K562 (cell line): Measurements from ENCODE around the gene GART. TPM values are rescaled to one million over a fixed set of nuclear protein-coding genes. Genes with fewer than 3 reads are reported as not detected.

ENCODE experiments used
- ATAC-seq: fragments of 200-7000 bp; cut with Tn5 transposase; 3 replicates; pipeline ENCODE4 v1.9.1; 2020; ENCODE audit warnings: moderate library complexity
- BruUV-seq: library from RNA; stranded (reverse); fragments of 400-500 nt; replicated peaks from 2 replicates; lab custom pipeline; 2021; lab: Mats Ljungman, UMichigan
- CTCF ChIA-PET: fragments of 300-600 bp; formaldehyde crosslinking; extraction: SDS; loops from one replicate; lab custom pipeline; 2021; ENCODE audit warnings: low intra/inter-chr PET ratio; lab: Yijun Ruan, JAX
- POLR2A ChIA-PET: fragments of 300-600, 350-650 bp; sonication (Branson Sonifier 250); formaldehyde crosslinking; extraction: SDS; loops from one replicate; lab custom pipeline; 2021; ENCODE audit warnings: antibody characterized with exemption, inconsistent platforms; lab: Yijun Ruan, JAX
- DNase-seq, 4 experiments: peaks; one replicate each; pipeline versions ENCODE4 v3.0.0 to v3.0.0-alpha.2; 2011 to 2018; ENCODE audit warnings: low spot score in 3 of 4, mixed read lengths in 3 of 4; ENCODE audit errors: extremely low read depth in 1 of 4
- FAIRE-seq: peaks from 2 replicates; lab custom pipeline; 2011; peaks lifted over from hg19 to GRCh38; lab: Jason Lieb, UNC
- H2AFZ ChIP-seq: 2 replicates; pipeline ENCODE4 v1.6.0; 2011; ENCODE audit warnings: low read depth, low read length, control low read depth, inconsistent platforms
- H3K27ac ChIP-seq: fragments of 200-600 bp; 3 replicates; pipeline ENCODE4 v1.8.0; 2011; ENCODE audit warnings: low read depth, mild to moderate bottlenecking, control low read depth, inconsistent platforms, low read length, moderate library complexity, mixed read lengths; ENCODE audit errors: extremely low read depth
- H3K27me3 ChIP-seq, 2 experiments: fragments of 300-600 bp in 1 of 2; 2 replicates in 1 of 2; 3 replicates in 1 of 2; pipeline versions ENCODE4 v1.6.0 to v1.8.0; 2011; ENCODE audit warnings: inconsistent platforms in 2 of 2, low read length in 2 of 2, mild to moderate bottlenecking in 1 of 2, mixed read lengths in 1 of 2, moderate library complexity in 1 of 2; ENCODE audit not compliant: control insufficient read depth in 2 of 2, insufficient read depth in 2 of 2
- H3K36me3 ChIP-seq: fragments of 300-600 bp; 3 replicates; pipeline ENCODE4 v1.8.0; 2011; ENCODE audit warnings: mild to moderate bottlenecking, low read length, inconsistent platforms; ENCODE audit not compliant: control insufficient read depth, insufficient read depth
- H3K4me1 ChIP-seq, 2 experiments: fragments of 200-600 bp in 1 of 2; replicated peaks in 1 of 2; 2 replicates in 1 of 2; 3 replicates in 1 of 2; pipeline versions ENCODE4 v1.5.1 to v1.8.0; 2011; ENCODE audit warnings: inconsistent platforms in 2 of 2, low read length in 2 of 2, mild to moderate bottlenecking in 1 of 2, mixed read lengths in 1 of 2, moderate library complexity in 1 of 2; ENCODE audit not compliant: control insufficient read depth in 2 of 2, insufficient read depth in 2 of 2
- H3K4me2 ChIP-seq: 2 replicates; pipeline ENCODE4 v1.6.1; 2011; ENCODE audit warnings: low read length, control low read depth, inconsistent platforms, mixed read lengths; ENCODE audit not compliant: insufficient read depth
- H3K4me3 ChIP-seq: fragments of 200-600 bp; sonication (generic), shearing (Covaris generic); 2 replicates; pipeline ENCODE4 v1.5.1; 2016; ENCODE audit warnings: control low read depth, inconsistent platforms
- H3K79me2 ChIP-seq: fragments of 200-600 bp; 3 replicates; pipeline ENCODE4 v1.8.0; 2011; ENCODE audit warnings: low read length, inconsistent platforms; ENCODE audit not compliant: control insufficient read depth, insufficient read depth
- H3K9ac ChIP-seq, 2 experiments: 2 replicates each; pipeline versions ENCODE4 v1.6.0 to v1.6.1; 2011; ENCODE audit warnings: low read depth in 2 of 2, low read length in 2 of 2, control low read depth in 1 of 2, inconsistent platforms in 1 of 2, mild to moderate bottlenecking in 1 of 2, mixed read lengths in 1 of 2; ENCODE audit not compliant: insufficient read depth in 1 of 2
- H3K9me1 ChIP-seq: one replicate; pipeline ENCODE4 v1.6.0; 2011; ENCODE audit warnings: inconsistent platforms, mild to moderate bottlenecking, low read length, moderate library complexity; ENCODE audit not compliant: control insufficient read depth, insufficient read depth
- H3K9me3 ChIP-seq: replicated peaks from 2 replicates; pipeline ENCODE4 v1.5.1; 2011; ENCODE audit warnings: low read depth, low read length, inconsistent platforms; ENCODE audit not compliant: control insufficient read depth, insufficient read depth
- H4K20me1 ChIP-seq: replicated peaks from 2 replicates; pipeline ENCODE4 v1.6.1; 2011; ENCODE audit warnings: low read length, inconsistent platforms, mixed read lengths; ENCODE audit not compliant: control insufficient read depth, insufficient read depth
- HNRNPH1 ChIP-seq: fragments of 200-400 bp; formaldehyde crosslinking; optimal IDR thresholded peaks from 2 replicates; pipeline ENCODE3; 2017; ENCODE audit warnings: low read depth, mild to moderate bottlenecking, low read length, moderate library complexity
- KAT7 ChIP-seq: sonication (generic); formaldehyde crosslinking; IDR thresholded peaks from 2 replicates; pipeline ENCODE4 v1.8.0; 2022; ENCODE audit warnings: missing genetic modification reagents, mild to moderate bottlenecking, borderline replicate concordance
- POLR2A ChIP-seq: fragments of 450-650 bp; conservative IDR thresholded peaks from 2 replicates; pipeline ENCODE4 v1.6.1; 2016
- POLR2B ChIP-seq: fragments of 450-650 bp; IDR thresholded peaks from 2 replicates; pipeline ENCODE4 v1.6.1; 2018; ENCODE audit warnings: low read depth; ENCODE audit not compliant: partially characterized antibody
- POLR2G ChIP-seq: fragments of 200-400 bp; formaldehyde crosslinking; IDR thresholded peaks from 2 replicates; pipeline ENCODE4 v1.6.1; 2017; ENCODE audit warnings: low read depth, mild to moderate bottlenecking, antibody characterized with exemption, low read length, moderate library complexity
- SUPT5H ChIP-seq: fragments of 450-650 bp; IDR thresholded peaks from 2 replicates; pipeline ENCODE4 v1.6.1; 2016
- TGIF2 ChIP-seq: sonication (generic); formaldehyde crosslinking; IDR thresholded peaks from 2 replicates; pipeline ENCODE4 v1.8.1; 2022; ENCODE audit warnings: mild to moderate bottlenecking, missing genetic modification reagents, moderate library complexity
- WGBS: fragments of 100-300 bp; shearing (Covaris generic); methylation state at CpG from one replicate; pipeline ENCODE4 v1.1.6; 2016; ENCODE audit warnings: low coverage, mixed read lengths; ENCODE audit not compliant: insufficient coverage; ENCODE audit errors: missing lambda C conversion rate; 5-methylcytosine and 5-hydroxymethylcytosine counted together
- in situ Hi-C: fragments of 300-500 bp; cut with MboI; formaldehyde crosslinking; loops from 4 replicates; pipeline ENCODE4 v1.15.0; 2018; ENCODE audit warnings: inconsistent platforms, mixed read lengths
- intact Hi-C: fragments of 100-400 bp; cut with micrococcal nuclease; formaldehyde crosslinking; loops from 2 replicates; pipeline ENCODE4 v1.14.2; 2022
- polyA plus RNA-seq, 8 experiments: library from polyadenylated mRNA; depleted of rRNA in 4 of 8; stranded (reverse) in 5 of 8; unstranded in 3 of 8; fragments of >200 nt; fragmentation: Nextera tagmentation in 2 of 8; fragmentation: Illumina TruSeq in 1 of 8; extraction: Ambion mirVana in 2 of 8; extraction: Trizol in 1 of 8; gene quantifications; 2 replicates each; pipeline versions ENCODE4 v1.2.1 to v1.2.3, GENCODE V29; 2011 to 2014; ENCODE audit warnings: inconsistent platforms in 1 of 8, missing spikeins in 1 of 8
- total RNA-seq, 7 experiments: library from RNA; depleted of rRNA in 6 of 7; stranded (reverse); fragments of >200 nt in 6 of 7; fragmentation: Illumina TruSeq in 2 of 7; extraction: Trizol in 2 of 7; gene quantifications; 2 replicates each; pipeline versions ENCODE4 v1.2.1 to v1.2.3, GENCODE V29; 2011 to 2021; ENCODE audit warnings: low replicate concordance in 1 of 7

Gene GART
- total and polyA plus RNA-seq, 9 of the 15 experiments (the other 6 are each of a cell fraction or from before 2014, with no cell fraction given) = 141 to 429 (median 349) TPM

- FAIRE-seq (no peak), DNase-seq (no peak), ATAC-seq (no peak)
- H3K27ac ChIP-seq = no peak overlapping the region
- BruUV-seq = no TSS peak
- H3K9me3 ChIP-seq = no peaks in the 10 kb centered on the region
- H3K4me2 ChIP-seq = no peak overlapping the region
- no peaks in the 10 kb centered on the region for H3K4me1 ChIP-seq
- POLR2A ChIA-PET = interaction anchor here (1.8 to 3.2 kb wide), 2 partner anchors 10 to 11 kb away, joined by 3 to 11 read pairs; no protein-coding TSS in a partner anchor
- peaks cover 97% of the 10 kb centered on the region for H3K36me3 ChIP-seq
- CTCF ChIA-PET = no interaction called here
- 97% methylated on average over 2 of the region's 2 CpGs for WGBS
- in situ Hi-C loops (no loop called here), intact Hi-C loops (no loop called here)
- no peak overlapping the region for H3K4me3 ChIP-seq
- peaks cover 70% of the 10 kb centered on the region for H3K79me2 ChIP-seq
- no peak overlapping the region for H2AFZ ChIP-seq
- TF ChIP-seq POLR2G (0 out of 2 replicates have a peak, but pooled peaks have one; percentile 37), TGIF2 (CRISPR knock-in tag) (no peak), POLR2A (0 out of 2 replicates have a peak, but pooled peaks have one; percentile 25), KAT7 (CRISPR knock-in tag) (no peak), POLR2B (peak; percentile 51), SUPT5H (peak; percentile 28; the same call in 1 of the 2 replicates)
- no peaks in the 10 kb centered on the region for H4K20me1 ChIP-seq
- no peaks in the 10 kb centered on the region for H3K9me1 ChIP-seq
- no peaks in the 10 kb centered on the region for H3K27me3 ChIP-seq
- H3K9ac ChIP-seq = no peak overlapping the region
Observed at GRCh38 chr21:33562389-33562788, 20.5 kb upstream of the GART start.

- no peak for ATAC-seq
- no peak overlapping the region for H3K9ac ChIP-seq
- no peak overlapping the region for H3K4me3 ChIP-seq
- WGBS = 91% methylated on average over 2 of the region's 2 CpGs
- H3K27ac ChIP-seq = no peak overlapping the region
- no peak for FAIRE-seq
- H3K36me3 ChIP-seq = peaks cover 97% of the 10 kb centered on the region
- H3K27me3 ChIP-seq = no peaks in the 10 kb centered on the region
- ChIA-PET CTCF (no interaction called here), POLR2A (interaction anchor here (3.2 kb wide), 1 partner anchor 10 kb away, joined by 11 read pairs; no protein-coding TSS in a partner anchor)
- H3K9me1 ChIP-seq = no peaks in the 10 kb centered on the region
- H3K4me2 ChIP-seq = no peak overlapping the region
- no peak overlapping the region for H2AFZ ChIP-seq
- H3K9me3 ChIP-seq = no peaks in the 10 kb centered on the region
- in situ Hi-C loops = no loop called here
- BruUV-seq = no TSS peak
- H3K4me1 ChIP-seq = no peaks in the 10 kb centered on the region
- intact Hi-C loops = no loop called here
- no peaks in the 10 kb centered on the region for H4K20me1 ChIP-seq
- DNase-seq = no peak
- peaks cover 79% of the 10 kb centered on the region for H3K79me2 ChIP-seq
- TF ChIP-seq HNRNPH1 = no peak
- peak; percentile 43; the same call in 1 of the 2 replicates for TF ChIP-seq POLR2A
Observed at GRCh38 chr21:33561373-33561772, 19.5 kb upstream of the GART start.
